Transverse colon (tissue), 4 donors: ENCODE measurements around the gene NUDT8. TPM values are rescaled to one million over a fixed set of nuclear protein-coding genes. Genes with fewer than 3 reads are reported as not detected.

Source experiments
- DNase-seq: peaks from one replicate; pipeline ENCODE4 v3.0.0-alpha.2; 2019
- H3K27ac ChIP-seq, 4 donors: fragments of 200-600 bp; sonication (generic); 2 replicates each; pipeline ENCODE4 v1.5.1; 2016 to 2018; ENCODE audit warnings: inconsistent platforms in 4 of 4
- H3K27me3 ChIP-seq: fragments of 200-600 bp; sonication (generic); 2 replicates; pipeline ENCODE4 v1.5.1; 2017; ENCODE audit warnings: inconsistent platforms
- H3K36me3 ChIP-seq, 4 donors: fragments of 200-600 bp; sonication (generic); 2 replicates each; pipeline ENCODE4 v1.5.1; 2017 to 2019; ENCODE audit warnings: inconsistent platforms in 4 of 4
- H3K4me1 ChIP-seq, 4 donors: fragments of 200-600 bp; sonication (generic); 2 replicates each; pipeline ENCODE4 v1.5.1; 2017 to 2020; ENCODE audit warnings: inconsistent platforms in 4 of 4
- H3K4me3 ChIP-seq, 4 donors: fragments of 200-600 bp; sonication (generic); 1 replicate in 1 of 4; 2 replicates in 3 of 4; pipeline versions ENCODE4 v1.5.1 to v1.6.1; 2017 to 2019; ENCODE audit warnings: inconsistent platforms in 4 of 4
- H3K9me3 ChIP-seq, 2 donors: fragments of 200-600 bp; sonication (generic); 2 replicates each; pipeline ENCODE4 v1.5.1; 2017 to 2019; ENCODE audit warnings: inconsistent platforms in 2 of 2
- CTCF ChIP-seq, 5 experiments: fragments of 200-600 bp in 3 of 5; fragments of 450-650 bp in 2 of 5; sonication (generic) in 3 of 5; IDR thresholded peaks; 1 replicate in 2 of 5; 2 replicates in 3 of 5; pipeline ENCODE4 v1.5.1; 2016 to 2017; ENCODE audit warnings: antibody characterized with exemption in 5 of 5, inconsistent platforms in 3 of 5, mild to moderate bottlenecking in 2 of 5, moderate library complexity in 1 of 5
- EP300 ChIP-seq: sonication (generic); formaldehyde crosslinking; IDR thresholded peaks from one replicate; pipeline ENCODE4 v1.6.1; 2017; ENCODE audit warnings: antibody characterized with exemption, low read depth
- POLR2A ChIP-seq: fragments of 450-650 bp; IDR thresholded peaks from one replicate; pipeline ENCODE4 v1.6.1; 2016; ENCODE audit warnings: antibody characterized with exemption, mild to moderate bottlenecking, moderate library complexity
- POLR2AphosphoS5 ChIP-seq, 3 donors: sonication (generic); formaldehyde crosslinking; IDR thresholded peaks; one replicate each; pipeline ENCODE4 v1.6.1; 2016; ENCODE audit warnings: antibody characterized with exemption in 3 of 3
- WGBS, 2 donors: methylation state at CpG; one replicate each; pipeline ENCODE4 v1.1.5; 2018; ENCODE audit warnings: low coverage in 1 of 2; 5-methylcytosine and 5-hydroxymethylcytosine counted together
- in situ Hi-C, 4 donors: fragments of 200-750 bp; cut with MboI; loops; one replicate each; pipeline versions ENCODE4 v1.15.0 to v1.15.1; 2017; ENCODE audit warnings: low sequenced_read_pairs in 3 of 4, low pct_ligation_motif_present in 1 of 4, low pct_unique_long_range_greater_than_20kb in 1 of 4
- intact Hi-C: fragments of 100-400 bp; cut with DNase I; formaldehyde crosslinking; loops from one replicate; pipeline ENCODE4 v1.15.1; 2023; ENCODE audit warnings: low total_unique reads
- total RNA-seq, 4 donors: library from RNA; depleted of rRNA; stranded (reverse); fragments of >200 nt; gene quantifications; one replicate each; pipeline ENCODE4 v1.1.0, GENCODE V29; 2016

The NUDT8 gene
- total RNA-seq, 4 donors from 2014 or later = 21.3 to 68.5 (median 26.9) TPM

DNA sequence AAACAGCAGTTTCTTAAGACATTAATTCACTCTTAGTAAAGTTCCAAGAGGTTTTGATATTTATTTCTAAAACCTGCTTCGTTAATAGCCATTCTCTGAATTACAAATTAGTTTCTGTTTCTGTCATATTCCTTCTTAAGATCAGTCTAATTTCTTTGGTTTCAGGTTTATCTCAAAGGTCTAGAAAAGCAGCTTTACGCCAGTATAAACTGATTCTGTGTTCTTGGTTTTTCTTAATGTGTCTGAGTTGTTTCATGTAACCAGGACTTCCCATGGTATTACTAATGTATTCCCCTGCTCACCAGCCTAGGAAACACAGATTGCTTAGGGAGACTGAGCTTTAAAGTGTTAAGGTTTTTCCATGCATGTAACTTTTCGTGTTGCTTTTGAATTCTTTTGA lies 27.6 kb upstream of the NUDT8 start:
- Histone ChIP-seq H3K27ac (no peak overlapping the region), H3K27me3 (no peaks in the 10 kb centered on the region), H3K36me3 (no peaks in the 10 kb centered on the region), H3K4me1 (no peaks in the 10 kb centered on the region), H3K4me3 (no peak overlapping the region), H3K9me3 (no peaks in the 10 kb centered on the region)
- in situ Hi-C loops = no loop called here
- WGBS, 2 donors = 38 to 43% methylated on average over 3 of the region's 3 CpGs
- intact Hi-C loops = no loop called here
- no peak for DNase-seq
- no peak for TF ChIP-seq CTCF (IDR thresholded peaks at IDR 0.05)
- no peak for TF ChIP-seq POLR2A
- no peak for TF ChIP-seq EP300
- TF ChIP-seq POLR2AphosphoS5 (IDR thresholded peaks at IDR 0.05) = no peak

- intact Hi-C loops = no loop called here
These were observed 26.7 kb upstream of the NUDT8 start for GRCh38 chr11:67656278-67656922.

GRCh38 chr11:67654225-67654624 lies 24.5 kb upstream of the NUDT8 start:
- no peak for TF ChIP-seq POLR2AphosphoS5 (IDR thresholded peaks at IDR 0.05)
- TF ChIP-seq CTCF (IDR thresholded peaks at IDR 0.05) = no peak
- no peak for TF ChIP-seq EP300
- TF ChIP-seq POLR2A = no peak
- no peak overlapping the region for H3K4me3 ChIP-seq
- H3K27ac ChIP-seq = no peak overlapping the region
- no peaks in the 10 kb centered on the region for H3K36me3 ChIP-seq
- no peaks in the 10 kb centered on the region for H3K27me3 ChIP-seq
- 60 to 69% methylated on average over 6 to 9 of the region's 9 CpGs for WGBS, 2 donors
- no peaks in the 10 kb centered on the region for H3K9me3 ChIP-seq
- DNase-seq = peak; percentile 2
- in situ Hi-C loops = no loop called here
- intact Hi-C loops = no loop called here
- peaks cover 0 to 8% (median 4%) of the 10 kb centered on the region in 4 donors for H3K4me1 ChIP-seq

More at GRCh38 chr11:67656278-67656922, 26.7 kb upstream of the NUDT8 start:
- Histone ChIP-seq H3K27me3 (no peaks in the 10 kb centered on the region), H3K4me3 (no peak overlapping the region), H3K36me3 (no peaks in the 10 kb centered on the region), H3K27ac (no peak overlapping the region), H3K9me3 (no peaks in the 10 kb centered on the region), H3K4me1 (no peaks in the 10 kb centered on the region)
- WGBS, 2 donors = 84 to 93% methylated on average over 3 to 4 of the region's 4 CpGs
- TF ChIP-seq CTCF (IDR thresholded peaks at IDR 0.05) (no peak), POLR2AphosphoS5 (IDR thresholded peaks at IDR 0.05) (no peak), EP300 (no peak), POLR2A (no peak)
- in situ Hi-C loops = no loop called here
- DNase-seq = no peak

- no peaks in the 10 kb centered on the region for H3K27me3 ChIP-seq
- no peaks in the 10 kb centered on the region for H3K9me3 ChIP-seq
- in situ Hi-C loops = no loop called here
- TF ChIP-seq EP300 = no peak
- TF ChIP-seq CTCF (IDR thresholded peaks at IDR 0.05) = no peak
- TF ChIP-seq POLR2A = no peak
- TF ChIP-seq POLR2AphosphoS5 (IDR thresholded peaks at IDR 0.05) = no peak
- intact Hi-C loops = no loop called here
- WGBS, 2 donors = 82 to 83% methylated on average over 8 to 15 of the region's 15 CpGs
- peak overlapping the region in 2 of 4 donors; percentile 18 to 41 for H3K27ac ChIP-seq
- H3K4me1 ChIP-seq = peaks cover 0 to 8% (median 4%) of the 10 kb centered on the region in 4 donors
- H3K4me3 ChIP-seq = no peak overlapping the region
- DNase-seq = peak; percentile 3
- no peaks in the 10 kb centered on the region for H3K36me3 ChIP-seq
These were observed 23.5 kb upstream of the NUDT8 start for GRCh38 chr11:67652965-67653845.
